Fibroblast of the conjunctiva (primary cell): ENCODE data around the gene TMTC1.

Experiments
- DNase-seq: peaks from one replicate; pipeline ENCODE4 v3.0.0-alpha.2; 2010; ENCODE audit warnings: low read depth

Gene TMTC1

GRCh38 chr12:29780084-29780483 lies 3.7 kb downstream of the TMTC1 start:
- DNase-seq, result no peak

GRCh38 chr12:29778531-29778930 lies 5.2 kb downstream of the TMTC1 start:
- no peak for DNase-seq

- no peak for DNase-seq
Measured at GRCh38 chr12:29773076-29773475, 10.7 kb downstream of the TMTC1 start.

GRCh38 chr12:29771786-29772185 lies 12.0 kb downstream of the TMTC1 start:
- DNase-seq, result no peak

GRCh38 chr12:29771165-29771564 lies 12.6 kb downstream of the TMTC1 start:
- no peak for DNase-seq

GRCh38 chr12:29769162-29769858 lies 14.4 kb downstream of the TMTC1 start:
- DNase-seq, result peak; percentile 81

- no peak for DNase-seq
Measured at GRCh38 chr12:29768372-29768771, 15.4 kb downstream of the TMTC1 start.

- DNase-seq, result no peak
Measured at GRCh38 chr12:29763301-29763683, 20.4 kb downstream of the TMTC1 start.

- peak; percentile 76 for DNase-seq
Measured at GRCh38 chr12:29762637-29763300, 21.0 kb downstream of the TMTC1 start.

- DNase-seq, result no peak
Measured at GRCh38 chr12:29759950-29760349, 23.8 kb downstream of the TMTC1 start.

GRCh38 chr12:29756741-29757390 lies 26.9 kb downstream of the TMTC1 start:
- no peak for DNase-seq

GRCh38 chr12:29754235-29755189 lies 29.2 kb downstream of the TMTC1 start:
- DNase-seq, result no peak

GRCh38 chr12:29752121-29752520 lies 31.6 kb downstream of the TMTC1 start:
- no peak for DNase-seq

- DNase-seq, result no peak
Measured at GRCh38 chr12:29751676-29752075, 32.1 kb downstream of the TMTC1 start.

GRCh38 chr12:29750928-29751220 lies 32.9 kb downstream of the TMTC1 start:
- no peak for DNase-seq

- no peak for DNase-seq
Measured at GRCh38 chr12:29750131-29750927, 33.4 kb downstream of the TMTC1 start.

GRCh38 chr12:29744365-29744764 lies 39.4 kb downstream of the TMTC1 start:
- no peak for DNase-seq

- peak; percentile 94 for DNase-seq
Measured at GRCh38 chr12:29743801-29744200, 39.9 kb downstream of the TMTC1 start.

GRCh38 chr12:29743077-29743476 lies 40.7 kb downstream of the TMTC1 start:
- no peak for DNase-seq

GRCh38 chr12:29742646-29743045 lies 41.1 kb downstream of the TMTC1 start:
- no peak for DNase-seq
